HCT116 (cell line): ENCODE data around the gene MKNK1. TPM values are rescaled to one million over a fixed set of nuclear protein-coding genes. Genes with fewer than 3 reads are reported as not detected.

Source experiments
- ATAC-seq: fragments of 200-7000 bp; cut with Tn5 transposase; 2 replicates; pipeline ENCODE4 v1.9.1; 2020; ENCODE audit warnings: mild to moderate bottlenecking, moderate library complexity
- BruUV-seq: library from RNA; stranded (reverse); fragments of 400-500 nt; replicated peaks from 2 replicates; lab custom pipeline; 2021; lab: Mats Ljungman, UMichigan
- CTCF ChIA-PET: fragments of 300-600 bp; sonication (Branson Sonifier 250); formaldehyde crosslinking; loops from one replicate; lab custom pipeline; 2021; ENCODE audit warnings: antibody characterized with exemption; lab: Charles Lee
- POLR2A ChIA-PET: fragments of 300-600, 350-600 bp; sonication (Branson Sonifier 250); formaldehyde crosslinking; loops from one replicate; lab custom pipeline; 2021; ENCODE audit warnings: antibody characterized with exemption; lab: Charles Lee
- RAD21 ChIA-PET, 2 experiments: fragments of 300-600 bp; sonication (Branson Sonifier 250); formaldehyde crosslinking; loops; one replicate each; lab custom pipeline; 2023; ENCODE audit warnings: low total read pairs in 2 of 2; ENCODE audit not compliant: uncharacterized antibody in 2 of 2, unreplicated experiment in 2 of 2, low non-redundant PET in 1 of 2; lab: Charles Lee
- DNase-seq: peaks from one replicate; pipeline ENCODE4 v3.0.0-alpha.2; 2010; ENCODE audit warnings: low read depth, low spot score
- H2AFZ ChIP-seq: fragments of 200-600 bp; shearing (Covaris generic), sonication (generic); 2 replicates; pipeline ENCODE4 v1.6.1; 2017; ENCODE audit warnings: low read depth, mixed run types, mixed read lengths, antibody characterized with exemption, low read length; ENCODE audit not compliant: poor library complexity, severe bottlenecking
- H3K27ac ChIP-seq: 2 replicates; pipeline ENCODE4 v1.5.1; 2012; ENCODE audit warnings: low read depth, low read length
- H3K27me3 ChIP-seq: fragments of 200-600 bp; sonication (generic); 2 replicates; pipeline ENCODE4 v1.6.1; 2016; ENCODE audit warnings: mixed run types, low read length, mixed read lengths; ENCODE audit not compliant: insufficient read depth
- H3K36me3 ChIP-seq, 2 experiments: fragments of 200-500 bp in 1 of 2; fragments of 200-600 bp in 1 of 2; sonication (Bioruptor generic) in 1 of 2; sonication (generic) in 1 of 2; 2 replicates each; pipeline versions ENCODE4 v1.5.1 to v1.6.1; 2014 to 2016; ENCODE audit warnings: low read length in 2 of 2, inconsistent platforms in 1 of 2, mixed read lengths in 1 of 2, mixed run types in 1 of 2; ENCODE audit not compliant: insufficient read depth in 2 of 2, control insufficient read depth in 1 of 2
- H3K4me1 ChIP-seq, 2 experiments: fragments of 200-600 bp in 1 of 2; sonication (generic) in 1 of 2; 2 replicates each; pipeline versions ENCODE4 v1.5.1 to v1.6.1; 2012 to 2017; ENCODE audit warnings: low read length in 2 of 2, inconsistent platforms in 1 of 2, mild to moderate bottlenecking in 1 of 2, mixed read lengths in 1 of 2, mixed run types in 1 of 2, moderate library complexity in 1 of 2; ENCODE audit not compliant: insufficient read depth in 2 of 2, control insufficient read depth in 1 of 2
- H3K4me2 ChIP-seq: fragments of 200-600 bp; sonication (generic); 2 replicates; pipeline ENCODE4 v1.6.1; 2017; ENCODE audit warnings: mixed run types, low read length, mixed read lengths
- H3K4me3 ChIP-seq, 2 experiments: fragments of 200-600 bp in 1 of 2; sonication (generic) in 1 of 2; replicated peaks in 1 of 2; 2 replicates each; pipeline ENCODE4 v1.5.1; 2011 to 2016; ENCODE audit warnings: low read length in 2 of 2, control low read depth in 1 of 2, low read depth in 1 of 2, mild to moderate bottlenecking in 1 of 2, mixed read lengths in 1 of 2, mixed run types in 1 of 2
- H3K79me2 ChIP-seq: fragments of 200-600 bp; sonication (generic); 2 replicates; pipeline ENCODE4 v1.6.1; 2017; ENCODE audit warnings: mild to moderate bottlenecking, mixed run types, low read length, moderate library complexity, mixed read lengths; ENCODE audit not compliant: insufficient read depth
- H3K9ac ChIP-seq: fragments of 200-600 bp; sonication (generic); 2 replicates; pipeline ENCODE4 v1.6.1; 2016; ENCODE audit warnings: low read length, mixed read lengths
- H3K9me2 ChIP-seq: fragments of 200-600 bp; sonication (generic), shearing (Covaris generic); 2 replicates; pipeline ENCODE4 v1.6.1; 2017; ENCODE audit warnings: mixed run types, mild to moderate bottlenecking, moderate library complexity; ENCODE audit not compliant: insufficient read depth
- H3K9me3 ChIP-seq, 2 experiments: fragments of 200-500 bp in 1 of 2; fragments of 200-600 bp in 1 of 2; sonication (Bioruptor generic) in 1 of 2; sonication (generic) in 1 of 2; 2 replicates each; pipeline ENCODE4 v1.6.1; 2014 to 2017; ENCODE audit warnings: low read length in 2 of 2, mixed read lengths in 2 of 2, inconsistent platforms in 1 of 2, low read depth in 1 of 2, mild to moderate bottlenecking in 1 of 2, mixed run types in 1 of 2, moderate library complexity in 1 of 2; ENCODE audit not compliant: control insufficient read depth in 1 of 2, insufficient read depth in 1 of 2
- H4K20me1 ChIP-seq: fragments of 200-600 bp; sonication (generic), shearing (Covaris generic); 2 replicates; pipeline ENCODE4 v1.6.1; 2017; ENCODE audit warnings: mixed run types, mild to moderate bottlenecking, moderate library complexity; ENCODE audit not compliant: insufficient read depth
- ATF3 ChIP-seq: IDR thresholded peaks from 2 replicates; pipeline ENCODE4 v1.6.1; 2012
- EGR1 ChIP-seq: IDR thresholded peaks from 2 replicates; pipeline ENCODE4 v1.6.1; 2012; ENCODE audit warnings: low read depth
- EZH2phosphoT487 ChIP-seq: fragments of 200-600 bp; IDR thresholded peaks from 2 replicates; pipeline ENCODE4 v1.6.1; 2018; ENCODE audit warnings: antibody characterized with exemption, borderline replicate concordance
- POLR2A ChIP-seq: IDR thresholded peaks from 2 replicates; pipeline ENCODE4 v1.7.0; 2011; ENCODE audit warnings: borderline replicate concordance; ENCODE audit not compliant: insufficient read depth, insufficient read length; ENCODE audit errors: extremely low read depth
- RAD21 ChIP-seq: IDR thresholded peaks from 2 replicates; pipeline ENCODE4 v1.6.1; 2012; ENCODE audit warnings: low read depth, mild to moderate bottlenecking
- SIN3A ChIP-seq: IDR thresholded peaks from 2 replicates; pipeline ENCODE4 v1.6.1; 2012; ENCODE audit warnings: low read depth
- SP1 ChIP-seq: IDR thresholded peaks from 2 replicates; pipeline ENCODE4 v1.6.1; 2012; ENCODE audit warnings: low read depth
- SRF ChIP-seq: IDR thresholded peaks from 2 replicates; pipeline ENCODE4 v1.6.1; 2012; ENCODE audit warnings: low read depth
- TCF7L2 ChIP-seq: IDR thresholded peaks from 2 replicates; pipeline ENCODE4 v1.7.0; 2011; ENCODE audit warnings: borderline replicate concordance, inconsistent platforms; ENCODE audit not compliant: insufficient read depth, insufficient read length; ENCODE audit errors: extremely low read depth
- YY1 ChIP-seq: IDR thresholded peaks from 2 replicates; pipeline ENCODE4 v1.6.1; 2011; ENCODE audit warnings: low read length, low read depth, moderate library complexity, mild to moderate bottlenecking; ENCODE audit not compliant: insufficient replicate concordance; ENCODE audit errors: extremely low read depth
- ZFX ChIP-seq: fragments of 450-650 bp; IDR thresholded peaks from 2 replicates; pipeline ENCODE4 v1.6.1; 2017
- intact Hi-C: fragments of 100-400 bp; cut with micrococcal nuclease; formaldehyde crosslinking; loops from 2 replicates; pipeline ENCODE4 v1.10.0; 2022
- total RNA-seq: library from RNA; stranded (reverse); gene quantifications from one replicate; pipeline ENCODE4 v1.2.1, GENCODE V29; 2021; ENCODE audit not compliant: unreplicated experiment
- TF ChIP-seq, protein P1 (sequence below), 3 experiments: fragments of 200-600 bp in 1 of 3; sonication (generic) in 1 of 3; IDR thresholded peaks in 2 of 3; conservative IDR thresholded peaks in 1 of 3; 2 replicates each; pipeline ENCODE4 v1.5.1; 2012 to 2017; ENCODE audit warnings: low read depth in 2 of 3, low read length in 2 of 3, antibody characterized with exemption in 1 of 3, borderline replicate concordance in 1 of 3, control low read depth in 1 of 3, mild to moderate bottlenecking in 1 of 3, mixed read lengths in 1 of 3, mixed run types in 1 of 3, moderate library complexity in 1 of 3; ENCODE audit not compliant: insufficient read depth in 1 of 3
- TF ChIP-seq, protein P2 (sequence below): IDR thresholded peaks from 2 replicates; pipeline ENCODE4 v1.6.1; 2012; ENCODE audit warnings: low read depth

MKNK1 gene
- total RNA-seq, 1 experiment from 2014 or later, result 30.9 TPM

- DNase-seq (no peak), ATAC-seq (peak; percentile 89)
- H3K9me3 ChIP-seq, result no peaks in the 10 kb centered on the region
- ChIA-PET POLR2A (no interaction called here), CTCF (interaction anchor here (0.8 to 1.4 kb wide), 5 partner anchors 11 to 103 kb away, joined by 3 to 5 read pairs (median 3); partner anchors contain the start of gene MKNK1), RAD21 (interaction anchor here in 1 of 2 experiments (0.9 kb wide), 1 partner anchor 103 kb away, joined by 4 read pairs; no protein-coding TSS in a partner anchor)
- H3K4me1 ChIP-seq, result peaks cover 0 to 17% of the 10 kb centered on the region in 2 experiments; a peak in 3 of 4 replicates
- H3K4me2 ChIP-seq, result no peak overlapping the region
- H3K36me3 ChIP-seq, result no peaks in the 10 kb centered on the region
- no peak for TF ChIP-seq SP1
- TF ChIP-seq, protein P1, sequence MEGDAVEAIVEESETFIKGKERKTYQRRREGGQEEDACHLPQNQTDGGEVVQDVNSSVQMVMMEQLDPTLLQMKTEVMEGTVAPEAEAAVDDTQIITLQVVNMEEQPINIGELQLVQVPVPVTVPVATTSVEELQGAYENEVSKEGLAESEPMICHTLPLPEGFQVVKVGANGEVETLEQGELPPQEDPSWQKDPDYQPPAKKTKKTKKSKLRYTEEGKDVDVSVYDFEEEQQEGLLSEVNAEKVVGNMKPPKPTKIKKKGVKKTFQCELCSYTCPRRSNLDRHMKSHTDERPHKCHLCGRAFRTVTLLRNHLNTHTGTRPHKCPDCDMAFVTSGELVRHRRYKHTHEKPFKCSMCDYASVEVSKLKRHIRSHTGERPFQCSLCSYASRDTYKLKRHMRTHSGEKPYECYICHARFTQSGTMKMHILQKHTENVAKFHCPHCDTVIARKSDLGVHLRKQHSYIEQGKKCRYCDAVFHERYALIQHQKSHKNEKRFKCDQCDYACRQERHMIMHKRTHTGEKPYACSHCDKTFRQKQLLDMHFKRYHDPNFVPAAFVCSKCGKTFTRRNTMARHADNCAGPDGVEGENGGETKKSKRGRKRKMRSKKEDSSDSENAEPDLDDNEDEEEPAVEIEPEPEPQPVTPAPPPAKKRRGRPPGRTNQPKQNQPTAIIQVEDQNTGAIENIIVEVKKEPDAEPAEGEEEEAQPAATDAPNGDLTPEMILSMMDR (IDR thresholded peaks at IDR 0.05 in 2 of 3, conservative IDR thresholded peaks at IDR 0.05 in 1 of 3; ENCODE audit: borderline replicate concordance in 1 of 3, insufficient read depth in 1 of 3, low read depth in 2 of 3, low read length in 2 of 3), result peak; percentile 63 to 68 (median 64)
- TF ChIP-seq RAD21, result peak; percentile 81
- H3K4me3 ChIP-seq, result no peak overlapping the region
- no peaks in the 10 kb centered on the region for H4K20me1 ChIP-seq
- no peaks in the 10 kb centered on the region for H3K9me2 ChIP-seq
- H2AFZ ChIP-seq, result no peak overlapping the region
- no peak overlapping the region for H3K9ac ChIP-seq
- no peaks in the 10 kb centered on the region for H3K27me3 ChIP-seq
- no peak overlapping the region for H3K27ac ChIP-seq
- H3K79me2 ChIP-seq, result no peaks in the 10 kb centered on the region
- BruUV-seq, result no TSS peak
- intact Hi-C loops, result loop anchor here (1.0 kb wide), 1 partner anchor 103 kb away; no protein-coding TSS in a partner anchor
Measured at GRCh38 chr1:46622344-46622743, 18.3 kb upstream of the MKNK1 start.

DNA sequence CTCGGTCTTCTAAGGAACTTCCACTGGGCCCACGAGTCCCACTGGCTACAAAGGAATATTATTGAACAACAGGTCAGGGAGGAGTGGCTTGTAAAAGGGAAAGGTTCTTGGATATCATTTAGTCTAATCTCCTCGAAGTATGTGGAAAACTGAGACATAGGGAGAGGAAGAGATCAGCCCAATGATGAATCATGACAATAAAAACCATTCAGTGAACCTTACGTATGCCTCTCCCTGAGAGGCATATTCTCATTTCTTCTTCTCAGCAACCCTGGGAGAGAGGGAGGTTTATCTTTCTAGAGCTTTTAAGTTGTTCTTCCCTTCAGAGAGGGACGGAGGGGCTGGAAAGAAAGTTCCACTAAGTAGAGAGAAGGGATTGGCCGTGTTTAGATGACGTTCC is 17.9 kb upstream of the MKNK1 start:
- ATAC-seq, result no peak
- no peak overlapping the region for H3K4me3 ChIP-seq
- H3K9me3 ChIP-seq, result no peaks in the 10 kb centered on the region
- no peak overlapping the region for H3K27ac ChIP-seq
- ChIA-PET CTCF (interaction anchor here (0.8 to 1.3 kb wide), 4 partner anchors 10 to 103 kb away, joined by 3 to 5 read pairs (median 4); partner anchors contain the start of gene MKNK1), POLR2A (no interaction called here), RAD21 (interaction anchor here in 1 of 2 experiments (0.9 kb wide), 1 partner anchor 103 kb away, joined by 4 read pairs; no protein-coding TSS in a partner anchor)
- no peaks in the 10 kb centered on the region for H3K27me3 ChIP-seq
- H3K9ac ChIP-seq, result no peak overlapping the region
- no peaks in the 10 kb centered on the region for H3K36me3 ChIP-seq
- H4K20me1 ChIP-seq, result no peaks in the 10 kb centered on the region
- H3K79me2 ChIP-seq, result no peaks in the 10 kb centered on the region
- intact Hi-C loops, result loop anchor here (1.0 kb wide), 1 partner anchor 103 kb away; no protein-coding TSS in a partner anchor
- no TSS peak for BruUV-seq
- TF ChIP-seq POLR2A, result no peak
- no peak for TF ChIP-seq EGR1
- TF ChIP-seq ZFX, result no peak
- TF ChIP-seq, protein P2, sequence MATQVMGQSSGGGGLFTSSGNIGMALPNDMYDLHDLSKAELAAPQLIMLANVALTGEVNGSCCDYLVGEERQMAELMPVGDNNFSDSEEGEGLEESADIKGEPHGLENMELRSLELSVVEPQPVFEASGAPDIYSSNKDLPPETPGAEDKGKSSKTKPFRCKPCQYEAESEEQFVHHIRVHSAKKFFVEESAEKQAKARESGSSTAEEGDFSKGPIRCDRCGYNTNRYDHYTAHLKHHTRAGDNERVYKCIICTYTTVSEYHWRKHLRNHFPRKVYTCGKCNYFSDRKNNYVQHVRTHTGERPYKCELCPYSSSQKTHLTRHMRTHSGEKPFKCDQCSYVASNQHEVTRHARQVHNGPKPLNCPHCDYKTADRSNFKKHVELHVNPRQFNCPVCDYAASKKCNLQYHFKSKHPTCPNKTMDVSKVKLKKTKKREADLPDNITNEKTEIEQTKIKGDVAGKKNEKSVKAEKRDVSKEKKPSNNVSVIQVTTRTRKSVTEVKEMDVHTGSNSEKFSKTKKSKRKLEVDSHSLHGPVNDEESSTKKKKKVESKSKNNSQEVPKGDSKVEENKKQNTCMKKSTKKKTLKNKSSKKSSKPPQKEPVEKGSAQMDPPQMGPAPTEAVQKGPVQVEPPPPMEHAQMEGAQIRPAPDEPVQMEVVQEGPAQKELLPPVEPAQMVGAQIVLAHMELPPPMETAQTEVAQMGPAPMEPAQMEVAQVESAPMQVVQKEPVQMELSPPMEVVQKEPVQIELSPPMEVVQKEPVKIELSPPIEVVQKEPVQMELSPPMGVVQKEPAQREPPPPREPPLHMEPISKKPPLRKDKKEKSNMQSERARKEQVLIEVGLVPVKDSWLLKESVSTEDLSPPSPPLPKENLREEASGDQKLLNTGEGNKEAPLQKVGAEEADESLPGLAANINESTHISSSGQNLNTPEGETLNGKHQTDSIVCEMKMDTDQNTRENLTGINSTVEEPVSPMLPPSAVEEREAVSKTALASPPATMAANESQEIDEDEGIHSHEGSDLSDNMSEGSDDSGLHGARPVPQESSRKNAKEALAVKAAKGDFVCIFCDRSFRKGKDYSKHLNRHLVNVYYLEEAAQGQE, result no peak
- TF ChIP-seq TCF7L2, result no peak
- TF ChIP-seq SP1, result no peak
- TF ChIP-seq YY1, result no peak
- no peak for TF ChIP-seq SIN3A
- TF ChIP-seq ATF3, result no peak
- TF ChIP-seq EZH2phosphoT487, result no peak
- TF ChIP-seq SRF, result no peak
- no peak for DNase-seq
- H3K4me1 ChIP-seq, result peaks cover 0 to 22% of the 10 kb centered on the region in 2 experiments; a peak in 3 of 4 replicates
- H3K9me2 ChIP-seq, result no peaks in the 10 kb centered on the region
- no peak overlapping the region for H3K4me2 ChIP-seq
- no peak overlapping the region for H2AFZ ChIP-seq
